Measurements from ENCODE around the gene ZNF580.

GRCh38 chr19:55683449-55684261, 42.9 kb downstream of the ZNF580 start:
- no peak for TF ChIP-seq CTCF (IDR thresholded peaks at IDR 0.05)
- no peak for TF ChIP-seq POLR2A (IDR thresholded peaks at IDR 0.05)
